Prostate gland (tissue), 2 donors: ENCODE measurements around the gene HMGXB3.

Experiments used
- CTCF ChIP-seq, 4 experiments: fragments of 200-600 bp in 2 of 4; fragments of 450-650 bp in 2 of 4; sonication (generic) in 2 of 4; IDR thresholded peaks; 1 replicate in 3 of 4; 2 replicates in 1 of 4; pipeline ENCODE4 v1.5.1; 2016 to 2019; ENCODE audit warnings: antibody characterized with exemption in 4 of 4, mild to moderate bottlenecking in 2 of 4, moderate library complexity in 2 of 4
- POLR2A ChIP-seq: fragments of 450-650 bp; IDR thresholded peaks from one replicate; pipeline ENCODE4 v1.6.1; 2016; ENCODE audit warnings: antibody characterized with exemption, mild to moderate bottlenecking
- POLR2AphosphoS5 ChIP-seq: sonication (generic); formaldehyde crosslinking; IDR thresholded peaks from one replicate; pipeline ENCODE4 v1.6.1; 2017; ENCODE audit warnings: antibody characterized with exemption

DNA sequence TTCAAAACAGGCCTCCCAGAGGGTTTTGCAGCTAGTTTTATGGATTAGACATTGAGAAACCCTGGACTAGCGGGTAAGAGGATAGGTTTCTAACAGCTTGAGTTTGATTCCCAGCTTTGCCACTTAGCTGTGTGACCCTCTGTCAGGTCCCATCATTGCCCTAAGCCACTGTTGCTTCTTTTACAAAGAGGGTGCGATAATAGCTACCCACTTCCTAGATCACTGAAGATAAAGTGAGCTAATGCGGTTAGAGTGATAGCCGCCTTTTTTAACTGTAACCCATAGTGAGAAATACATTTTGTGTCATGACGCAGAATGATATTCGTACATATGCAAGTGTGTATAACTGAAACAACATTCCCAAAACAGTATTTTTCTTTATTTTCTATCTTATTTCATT is 45.5 kb downstream of the HMGXB3 start:
- TF ChIP-seq POLR2AphosphoS5: no peak
- TF ChIP-seq CTCF (IDR thresholded peaks at IDR 0.05): no peak
- TF ChIP-seq POLR2A: no peak
